ENCODE results near the gene RAB11B. TPM values are rescaled to one million over a fixed set of nuclear protein-coding genes. Genes with fewer than 3 reads are reported as not detected.

RAB11B gene
- polyA plus RNA-seq, 1 donor from 2014 or later = 71.1 TPM

DNA sequence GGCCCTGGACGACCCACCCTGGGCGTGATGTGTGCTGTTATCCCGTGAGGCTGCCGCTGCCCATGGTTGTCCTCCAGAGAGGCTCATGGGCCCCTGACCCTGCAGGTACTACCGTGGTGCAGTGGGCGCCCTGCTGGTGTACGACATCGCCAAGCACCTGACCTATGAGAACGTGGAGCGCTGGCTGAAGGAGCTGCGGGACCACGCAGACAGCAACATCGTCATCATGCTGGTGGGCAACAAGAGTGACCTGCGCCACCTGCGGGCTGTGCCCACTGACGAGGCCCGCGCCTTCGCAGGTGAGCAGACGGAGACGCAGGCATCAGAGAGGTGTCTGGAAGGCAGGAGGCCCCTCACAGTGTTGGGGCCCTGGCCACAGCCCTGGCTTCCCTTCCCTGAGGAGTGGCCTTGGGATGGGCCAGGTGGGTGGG, 11.8 kb downstream of the RAB11B start:
- Histone ChIP-seq H3K79me2 (replicated peaks; ENCODE audit: insufficient read depth, low read length) (peaks cover 4% of the 10 kb centered on the region), H3K9me3 (ENCODE audit: low read length) (no peaks in the 10 kb centered on the region), H3K4me2 (ENCODE audit: low read length) (no peak overlapping the region), H3K27me3 (ENCODE audit: insufficient read depth, low read depth, low read length) (no peaks in the 10 kb centered on the region), H3K27ac (ENCODE audit: low read length) (no peak overlapping the region), H3F3A (ENCODE audit: insufficient read depth, low read length, poor library complexity, severe bottlenecking) (no peaks in the 10 kb centered on the region), H3K4me3 (ENCODE audit: low read length) (no peak overlapping the region), H2AFZ (ENCODE audit: low read depth, low read length) (no peak overlapping the region), H3K9me2 (ENCODE audit: insufficient read depth, low read length) (no peaks in the 10 kb centered on the region), H4K20me1 (ENCODE audit: insufficient read depth) (peaks cover 4% of the 10 kb centered on the region), H3K36me3 (ENCODE audit: insufficient read depth, low read length) (no peaks in the 10 kb centered on the region), H3K9ac (ENCODE audit: low read length) (no peak overlapping the region)
- TF ChIP-seq POLR2AphosphoS5 (IDR thresholded peaks at IDR 0.05) = peak; percentile 13
- no peak for TF ChIP-seq RAD21 (conservative IDR thresholded peaks at IDR 0.05)

DNA sequence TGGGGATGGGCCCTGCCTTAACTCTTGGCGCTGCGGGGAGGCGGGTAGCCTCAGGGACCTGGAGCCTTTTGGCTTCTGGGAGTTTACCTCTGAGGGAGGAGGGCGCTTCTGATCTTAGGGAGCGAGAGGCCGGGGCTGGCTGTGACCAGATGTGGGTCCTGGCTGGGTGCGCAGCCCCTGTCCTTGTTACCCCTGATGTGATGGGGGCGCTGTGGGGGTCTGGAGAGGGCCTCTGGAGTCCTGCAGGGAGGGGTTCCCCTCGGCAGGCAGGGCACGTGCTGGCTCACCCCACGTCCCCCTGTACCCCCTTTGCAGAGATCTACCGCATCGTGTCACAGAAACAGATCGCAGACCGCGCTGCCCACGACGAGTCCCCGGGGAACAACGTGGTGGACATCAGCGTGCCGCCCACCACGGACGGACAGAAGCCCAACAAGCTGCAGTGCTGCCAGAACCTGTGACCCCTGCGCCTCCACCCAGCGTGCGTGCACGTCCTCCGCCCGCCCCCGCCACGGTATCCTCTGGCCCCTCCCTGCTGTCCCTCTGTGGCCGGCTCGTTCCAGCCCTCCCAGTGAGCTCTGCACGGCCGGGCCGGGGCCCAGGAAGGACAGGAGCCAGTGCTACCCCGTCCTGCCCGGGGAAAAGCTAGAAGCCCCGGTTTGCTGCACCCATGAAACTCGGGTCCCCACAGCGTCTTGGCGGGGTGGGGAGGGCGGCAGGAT, 13.1 kb downstream of the RAB11B start:
- Histone ChIP-seq H3K4me2 (ENCODE audit: low read length) (no peak overlapping the region), H2AFZ (ENCODE audit: low read depth, low read length) (no peak overlapping the region), H4K20me1 (ENCODE audit: insufficient read depth) (no peaks in the 10 kb centered on the region), H3K9me2 (ENCODE audit: insufficient read depth, low read length) (no peaks in the 10 kb centered on the region), H3K9me3 (ENCODE audit: low read length) (no peaks in the 10 kb centered on the region), H3F3A (ENCODE audit: insufficient read depth, low read length, poor library complexity, severe bottlenecking) (no peaks in the 10 kb centered on the region), H3K9ac (ENCODE audit: low read length) (no peak overlapping the region), H3K79me2 (replicated peaks; ENCODE audit: insufficient read depth, low read length) (no peaks in the 10 kb centered on the region), H3K27ac (ENCODE audit: low read length) (no peak overlapping the region), H3K27me3 (ENCODE audit: insufficient read depth, low read depth, low read length) (no peaks in the 10 kb centered on the region), H3K36me3 (ENCODE audit: insufficient read depth, low read length) (no peaks in the 10 kb centered on the region), H3K4me3 (ENCODE audit: low read length) (no peak overlapping the region)
- TF ChIP-seq EP300 (conservative IDR thresholded peaks at IDR 0.05; ENCODE audit: poor library complexity, severe bottlenecking) (no peak), EZH2 (IDR thresholded peaks at IDR 0.05; ENCODE audit: borderline replicate concordance, insufficient read depth, low read length, poor library complexity, severe bottlenecking) (no peak), MXI1 (conservative IDR thresholded peaks at IDR 0.05; ENCODE audit: poor library complexity, severe bottlenecking) (no peak), SMC3 (conservative IDR thresholded peaks at IDR 0.05; ENCODE audit: poor library complexity) (no peak), RAD21 (conservative IDR thresholded peaks at IDR 0.05) (no peak), TAF1 (IDR thresholded peaks at IDR 0.05; ENCODE audit: low read depth) (no peak), POLR2AphosphoS5 (IDR thresholded peaks at IDR 0.05) (no peak)
- TF ChIP-seq, protein P1, sequence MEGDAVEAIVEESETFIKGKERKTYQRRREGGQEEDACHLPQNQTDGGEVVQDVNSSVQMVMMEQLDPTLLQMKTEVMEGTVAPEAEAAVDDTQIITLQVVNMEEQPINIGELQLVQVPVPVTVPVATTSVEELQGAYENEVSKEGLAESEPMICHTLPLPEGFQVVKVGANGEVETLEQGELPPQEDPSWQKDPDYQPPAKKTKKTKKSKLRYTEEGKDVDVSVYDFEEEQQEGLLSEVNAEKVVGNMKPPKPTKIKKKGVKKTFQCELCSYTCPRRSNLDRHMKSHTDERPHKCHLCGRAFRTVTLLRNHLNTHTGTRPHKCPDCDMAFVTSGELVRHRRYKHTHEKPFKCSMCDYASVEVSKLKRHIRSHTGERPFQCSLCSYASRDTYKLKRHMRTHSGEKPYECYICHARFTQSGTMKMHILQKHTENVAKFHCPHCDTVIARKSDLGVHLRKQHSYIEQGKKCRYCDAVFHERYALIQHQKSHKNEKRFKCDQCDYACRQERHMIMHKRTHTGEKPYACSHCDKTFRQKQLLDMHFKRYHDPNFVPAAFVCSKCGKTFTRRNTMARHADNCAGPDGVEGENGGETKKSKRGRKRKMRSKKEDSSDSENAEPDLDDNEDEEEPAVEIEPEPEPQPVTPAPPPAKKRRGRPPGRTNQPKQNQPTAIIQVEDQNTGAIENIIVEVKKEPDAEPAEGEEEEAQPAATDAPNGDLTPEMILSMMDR (IDR thresholded peaks at IDR 0.05; ENCODE audit: poor library complexity, severe bottlenecking) = no peak

DNA sequence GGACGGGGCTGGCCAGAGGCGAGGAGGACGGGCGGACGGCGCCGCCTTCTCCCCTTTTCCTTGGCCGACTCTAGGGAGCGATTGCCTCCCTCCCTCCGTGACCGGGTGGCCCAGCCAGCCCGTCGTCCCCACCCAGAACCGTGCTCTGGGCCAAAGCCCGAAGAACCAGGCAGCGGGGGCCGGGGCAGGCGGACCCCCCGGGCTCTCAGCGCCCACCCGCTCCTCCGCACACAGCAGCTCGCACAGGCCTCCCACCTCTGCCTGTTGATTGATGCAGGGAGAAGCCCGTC, 13.6 kb downstream of the RAB11B start:
- Histone ChIP-seq H3K27me3 (ENCODE audit: insufficient read depth, low read depth, low read length) (no peaks in the 10 kb centered on the region), H3K36me3 (ENCODE audit: insufficient read depth, low read length) (no peaks in the 10 kb centered on the region), H3K9me3 (ENCODE audit: low read length) (no peaks in the 10 kb centered on the region), H3F3A (ENCODE audit: insufficient read depth, low read length, poor library complexity, severe bottlenecking) (no peaks in the 10 kb centered on the region), H2AFZ (ENCODE audit: low read depth, low read length) (no peak overlapping the region), H4K20me1 (ENCODE audit: insufficient read depth) (no peaks in the 10 kb centered on the region), H3K27ac (ENCODE audit: low read length) (no peak overlapping the region), H3K4me2 (ENCODE audit: low read length) (no peak overlapping the region), H3K79me2 (replicated peaks; ENCODE audit: insufficient read depth, low read length) (no peaks in the 10 kb centered on the region), H3K9ac (ENCODE audit: low read length) (no peak overlapping the region), H3K4me3 (ENCODE audit: low read length) (no peak overlapping the region), H3K9me2 (ENCODE audit: insufficient read depth, low read length) (no peaks in the 10 kb centered on the region)
- TF ChIP-seq EZH2 (IDR thresholded peaks at IDR 0.05; ENCODE audit: borderline replicate concordance, insufficient read depth, low read length, poor library complexity, severe bottlenecking) (no peak), EP300 (conservative IDR thresholded peaks at IDR 0.05; ENCODE audit: poor library complexity, severe bottlenecking) (no peak), RAD21 (conservative IDR thresholded peaks at IDR 0.05) (no peak), POLR2AphosphoS5 (IDR thresholded peaks at IDR 0.05) (no peak), MXI1 (conservative IDR thresholded peaks at IDR 0.05; ENCODE audit: poor library complexity, severe bottlenecking) (no peak), SMC3 (conservative IDR thresholded peaks at IDR 0.05; ENCODE audit: poor library complexity) (no peak)
- TF ChIP-seq, protein P2, sequence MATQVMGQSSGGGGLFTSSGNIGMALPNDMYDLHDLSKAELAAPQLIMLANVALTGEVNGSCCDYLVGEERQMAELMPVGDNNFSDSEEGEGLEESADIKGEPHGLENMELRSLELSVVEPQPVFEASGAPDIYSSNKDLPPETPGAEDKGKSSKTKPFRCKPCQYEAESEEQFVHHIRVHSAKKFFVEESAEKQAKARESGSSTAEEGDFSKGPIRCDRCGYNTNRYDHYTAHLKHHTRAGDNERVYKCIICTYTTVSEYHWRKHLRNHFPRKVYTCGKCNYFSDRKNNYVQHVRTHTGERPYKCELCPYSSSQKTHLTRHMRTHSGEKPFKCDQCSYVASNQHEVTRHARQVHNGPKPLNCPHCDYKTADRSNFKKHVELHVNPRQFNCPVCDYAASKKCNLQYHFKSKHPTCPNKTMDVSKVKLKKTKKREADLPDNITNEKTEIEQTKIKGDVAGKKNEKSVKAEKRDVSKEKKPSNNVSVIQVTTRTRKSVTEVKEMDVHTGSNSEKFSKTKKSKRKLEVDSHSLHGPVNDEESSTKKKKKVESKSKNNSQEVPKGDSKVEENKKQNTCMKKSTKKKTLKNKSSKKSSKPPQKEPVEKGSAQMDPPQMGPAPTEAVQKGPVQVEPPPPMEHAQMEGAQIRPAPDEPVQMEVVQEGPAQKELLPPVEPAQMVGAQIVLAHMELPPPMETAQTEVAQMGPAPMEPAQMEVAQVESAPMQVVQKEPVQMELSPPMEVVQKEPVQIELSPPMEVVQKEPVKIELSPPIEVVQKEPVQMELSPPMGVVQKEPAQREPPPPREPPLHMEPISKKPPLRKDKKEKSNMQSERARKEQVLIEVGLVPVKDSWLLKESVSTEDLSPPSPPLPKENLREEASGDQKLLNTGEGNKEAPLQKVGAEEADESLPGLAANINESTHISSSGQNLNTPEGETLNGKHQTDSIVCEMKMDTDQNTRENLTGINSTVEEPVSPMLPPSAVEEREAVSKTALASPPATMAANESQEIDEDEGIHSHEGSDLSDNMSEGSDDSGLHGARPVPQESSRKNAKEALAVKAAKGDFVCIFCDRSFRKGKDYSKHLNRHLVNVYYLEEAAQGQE (IDR thresholded peaks at IDR 0.05; ENCODE audit: borderline replicate concordance) = no peak
- TF ChIP-seq, protein P1 (IDR thresholded peaks at IDR 0.05; ENCODE audit: poor library complexity, severe bottlenecking) = no peak

Data from neural cell (in vitro differentiated cells).